ENCODE measurements around the gene LHX6.

LHX6 gene

GRCh38 chr9:122159026-122159924 lies 69.5 kb downstream of the LHX6 start, which contains the start of the genes MORN5 and NDUFA8:
MORN5 (plus strand) TSS chr9:122159908; CDS start chr9:122159973, 65 bp downstream.
NDUFA8 (minus strand) TSS chr9:122159779; CDS start chr9:122159677, 102 bp downstream.
- H3K27ac ChIP-seq (ENCODE audit: low read length) = no peak within 1 kb of the TSS
- DNase-seq = peak; percentile 96
- peak within 1 kb of the TSS; percentile 57 for H3K4me2 ChIP-seq (ENCODE audit: low read depth, low read length)
- peak within 1 kb of the TSS; percentile 68 for H2AFZ ChIP-seq (ENCODE audit: low read length)
- H3K4me3 ChIP-seq (ENCODE audit: low read length) = peak within 1 kb of the TSS; percentile 80
- no peak for TF ChIP-seq EZH2phosphoT487 (IDR thresholded peaks at IDR 0.05; ENCODE audit: low read length)
- TF ChIP-seq EZH2 (optimal IDR thresholded peaks at IDR 0.05; ENCODE audit: low read depth, low read length) = no peak
- TF ChIP-seq, protein P1, sequence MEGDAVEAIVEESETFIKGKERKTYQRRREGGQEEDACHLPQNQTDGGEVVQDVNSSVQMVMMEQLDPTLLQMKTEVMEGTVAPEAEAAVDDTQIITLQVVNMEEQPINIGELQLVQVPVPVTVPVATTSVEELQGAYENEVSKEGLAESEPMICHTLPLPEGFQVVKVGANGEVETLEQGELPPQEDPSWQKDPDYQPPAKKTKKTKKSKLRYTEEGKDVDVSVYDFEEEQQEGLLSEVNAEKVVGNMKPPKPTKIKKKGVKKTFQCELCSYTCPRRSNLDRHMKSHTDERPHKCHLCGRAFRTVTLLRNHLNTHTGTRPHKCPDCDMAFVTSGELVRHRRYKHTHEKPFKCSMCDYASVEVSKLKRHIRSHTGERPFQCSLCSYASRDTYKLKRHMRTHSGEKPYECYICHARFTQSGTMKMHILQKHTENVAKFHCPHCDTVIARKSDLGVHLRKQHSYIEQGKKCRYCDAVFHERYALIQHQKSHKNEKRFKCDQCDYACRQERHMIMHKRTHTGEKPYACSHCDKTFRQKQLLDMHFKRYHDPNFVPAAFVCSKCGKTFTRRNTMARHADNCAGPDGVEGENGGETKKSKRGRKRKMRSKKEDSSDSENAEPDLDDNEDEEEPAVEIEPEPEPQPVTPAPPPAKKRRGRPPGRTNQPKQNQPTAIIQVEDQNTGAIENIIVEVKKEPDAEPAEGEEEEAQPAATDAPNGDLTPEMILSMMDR (IDR thresholded peaks at IDR 0.05; ENCODE audit: low read length) = no peak
- 0 out of 2 replicates have a peak, but pooled peaks cover 8% of the 10 kb centered on the region for H4K20me1 ChIP-seq (ENCODE audit: insufficient read depth, low read length)
- H3K9me2 ChIP-seq (replicated peaks; ENCODE audit: insufficient read depth, low read length) = no peaks in the 10 kb centered on the region
- no peaks in the 10 kb centered on the region for H3K36me3 ChIP-seq (replicated peaks; ENCODE audit: insufficient read depth, low read length)
- no peaks in the 10 kb centered on the region for H3K4me1 ChIP-seq (ENCODE audit: low read length)
- no peaks in the 10 kb centered on the region for H3F3A ChIP-seq (ENCODE audit: insufficient read depth, low read length)
- H3K9ac ChIP-seq (ENCODE audit: low read length) = peak within 1 kb of the TSS; percentile 83
- no peaks in the 10 kb centered on the region for H3K9me3 ChIP-seq (replicated peaks; ENCODE audit: insufficient read depth, low read length)
- 0 out of 2 replicates have a peak, but pooled peaks cover 3% of the 10 kb centered on the region for H3K27me3 ChIP-seq (replicated peaks; ENCODE audit: insufficient read depth, low read length)
- peaks cover 48% of the 10 kb centered on the region for H3K79me2 ChIP-seq (ENCODE audit: low read length)

GRCh38 chr9:122158202-122158601 lies 70.6 kb downstream of the LHX6 start:
- H3K27me3 ChIP-seq (replicated peaks; ENCODE audit: insufficient read depth, low read length) = 0 out of 2 replicates have a peak, but pooled peaks cover 3% of the 10 kb centered on the region
- H3K4me2 ChIP-seq (ENCODE audit: low read depth, low read length) = no peak overlapping the region; the same call in 1 of the 2 replicates
- H3K79me2 ChIP-seq (ENCODE audit: low read length) = peaks cover 58% of the 10 kb centered on the region
- H3K4me1 ChIP-seq (ENCODE audit: low read length) = no peaks in the 10 kb centered on the region
- no peak overlapping the region for H3K27ac ChIP-seq (ENCODE audit: low read length)
- H3F3A ChIP-seq (ENCODE audit: insufficient read depth, low read length) = no peaks in the 10 kb centered on the region
- no peaks in the 10 kb centered on the region for H3K9me3 ChIP-seq (replicated peaks; ENCODE audit: insufficient read depth, low read length)
- H2AFZ ChIP-seq (ENCODE audit: low read length) = no peak overlapping the region
- H3K9me2 ChIP-seq (replicated peaks; ENCODE audit: insufficient read depth, low read length) = no peaks in the 10 kb centered on the region
- 0 out of 2 replicates have a peak, but pooled peaks cover 8% of the 10 kb centered on the region for H4K20me1 ChIP-seq (ENCODE audit: insufficient read depth, low read length)
- TF ChIP-seq, protein P1 (IDR thresholded peaks at IDR 0.05; ENCODE audit: low read length) = peak; percentile 57
- TF ChIP-seq EZH2phosphoT487 (IDR thresholded peaks at IDR 0.05; ENCODE audit: low read length) = no peak
- no peak for TF ChIP-seq EZH2 (optimal IDR thresholded peaks at IDR 0.05; ENCODE audit: low read depth, low read length)
- DNase-seq = peak; percentile 49
- no peak overlapping the region for H3K9ac ChIP-seq (ENCODE audit: low read length)
- H3K36me3 ChIP-seq (replicated peaks; ENCODE audit: insufficient read depth, low read length) = no peaks in the 10 kb centered on the region
- no peak overlapping the region for H3K4me3 ChIP-seq (ENCODE audit: low read length)

DNA sequence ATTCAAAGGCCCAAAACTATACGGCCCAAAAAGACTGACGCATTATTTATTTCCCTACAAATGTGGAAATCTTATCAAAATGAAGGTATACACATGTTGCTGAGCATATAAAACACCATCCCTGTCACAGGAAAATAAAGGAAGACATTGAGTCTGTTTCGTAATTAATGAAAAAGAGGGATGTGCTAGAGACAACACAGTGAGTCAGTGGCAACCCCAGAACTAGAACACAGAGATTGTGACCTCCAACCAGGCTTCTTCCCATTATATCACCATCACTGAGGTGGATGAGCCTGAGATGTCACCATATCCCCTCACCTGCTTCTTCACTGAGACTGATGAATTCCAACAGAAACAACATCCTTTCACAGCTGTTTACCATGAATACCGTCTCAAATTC lies 73.0 kb downstream of the LHX6 start:
- DNase-seq = no peak
- Histone ChIP-seq H3K9me2 (replicated peaks; ENCODE audit: insufficient read depth, low read length) (no peaks in the 10 kb centered on the region), H3K27ac (ENCODE audit: low read length) (no peak overlapping the region), H3K4me1 (ENCODE audit: low read length) (no peaks in the 10 kb centered on the region), H3K27me3 (replicated peaks; ENCODE audit: insufficient read depth, low read length) (0 out of 2 replicates have a peak, but pooled peaks cover 3% of the 10 kb centered on the region), H3K9me3 (replicated peaks; ENCODE audit: insufficient read depth, low read length) (no peaks in the 10 kb centered on the region), H3F3A (ENCODE audit: insufficient read depth, low read length) (no peaks in the 10 kb centered on the region), H4K20me1 (ENCODE audit: insufficient read depth, low read length) (0 out of 2 replicates have a peak, but pooled peaks cover 8% of the 10 kb centered on the region), H3K36me3 (replicated peaks; ENCODE audit: insufficient read depth, low read length) (no peaks in the 10 kb centered on the region), H2AFZ (ENCODE audit: low read length) (no peak overlapping the region), H3K4me2 (ENCODE audit: low read depth, low read length) (no peak overlapping the region), H3K79me2 (ENCODE audit: low read length) (peaks cover 72% of the 10 kb centered on the region), H3K9ac (ENCODE audit: low read length) (no peak overlapping the region), H3K4me3 (ENCODE audit: low read length) (no peak overlapping the region)
- no peak for TF ChIP-seq EZH2phosphoT487 (IDR thresholded peaks at IDR 0.05; ENCODE audit: low read length)
- no peak for TF ChIP-seq EZH2 (optimal IDR thresholded peaks at IDR 0.05; ENCODE audit: low read depth, low read length)
- TF ChIP-seq, protein P1 (IDR thresholded peaks at IDR 0.05; ENCODE audit: low read length) = no peak

All from MM.1S (cell line).